GM19023 (cell line): ENCODE results near the gene HSD17B12.

Experiments
- ATAC-seq: cut with Tn5 transposase; IDR thresholded peaks from one replicate; pipeline ENCODE4 v1.9.1; 2021; ENCODE audit warnings: mild to moderate bottlenecking, moderate library complexity; ENCODE audit not compliant: unreplicated experiment

HSD17B12 gene

GRCh38 chr11:43856993-43857392 lies 176.5 kb downstream of the HSD17B12 start:
- ATAC-seq: no peak

- ATAC-seq: no peak
Measured at GRCh38 chr11:43861141-43861540, 180.6 kb downstream of the HSD17B12 start.

GRCh38 chr11:43866520-43866919 lies 186.0 kb downstream of the HSD17B12 start:
- no peak for ATAC-seq

DNA sequence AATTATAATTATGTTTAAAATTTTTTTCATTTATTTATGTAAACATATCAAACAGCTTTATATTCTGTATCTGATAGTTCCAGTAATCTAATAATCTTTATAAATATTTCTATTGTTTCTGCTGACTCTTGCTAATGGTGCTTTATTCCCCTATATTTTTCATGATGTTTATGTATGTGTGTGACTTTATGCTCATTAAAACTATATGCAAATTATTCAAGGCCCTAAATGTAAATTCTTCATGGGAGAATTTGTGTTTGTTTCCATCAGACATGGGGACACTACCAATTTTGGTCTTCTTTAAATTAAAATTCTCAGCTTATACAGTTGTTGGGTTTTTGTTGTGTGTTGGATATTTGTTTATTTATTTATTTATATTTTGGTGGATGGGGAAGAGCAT lies 186.4 kb downstream of the HSD17B12 start:
- no peak for ATAC-seq

DNA sequence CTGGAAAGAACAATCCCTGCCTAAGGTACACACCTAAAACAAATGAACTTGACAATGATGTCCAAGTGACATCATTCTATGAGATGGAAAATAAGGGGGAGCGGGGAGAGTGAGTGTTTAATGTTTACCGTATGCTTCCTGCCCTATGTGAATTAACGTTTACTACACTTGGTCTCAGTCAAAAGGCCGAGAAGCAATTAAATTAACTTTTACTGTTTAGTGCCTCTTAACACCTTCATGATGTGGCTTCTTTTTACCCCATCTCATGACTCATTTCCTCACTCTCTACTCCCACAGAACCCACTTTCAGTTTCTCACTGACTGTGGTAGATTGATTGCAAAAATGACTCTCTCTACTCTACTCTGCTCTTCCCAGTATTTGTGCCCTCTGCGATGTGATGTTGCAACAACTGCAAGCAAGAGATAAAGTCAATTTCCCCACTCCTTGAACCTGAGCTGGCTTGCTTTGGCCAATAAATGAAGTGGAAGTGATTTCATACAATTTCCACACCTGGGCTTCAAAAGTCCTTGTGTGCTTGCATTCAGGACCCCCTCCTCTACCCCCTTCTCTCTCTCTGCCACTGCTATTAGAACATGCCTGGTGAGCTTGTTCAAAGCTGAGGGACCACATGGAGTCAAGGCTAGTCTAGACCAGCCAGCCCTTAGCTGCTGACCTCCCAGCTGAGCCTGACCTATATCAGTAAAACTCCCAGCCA lies 188.5 kb downstream of the HSD17B12 start:
- peak; percentile 100 for ATAC-seq

DNA sequence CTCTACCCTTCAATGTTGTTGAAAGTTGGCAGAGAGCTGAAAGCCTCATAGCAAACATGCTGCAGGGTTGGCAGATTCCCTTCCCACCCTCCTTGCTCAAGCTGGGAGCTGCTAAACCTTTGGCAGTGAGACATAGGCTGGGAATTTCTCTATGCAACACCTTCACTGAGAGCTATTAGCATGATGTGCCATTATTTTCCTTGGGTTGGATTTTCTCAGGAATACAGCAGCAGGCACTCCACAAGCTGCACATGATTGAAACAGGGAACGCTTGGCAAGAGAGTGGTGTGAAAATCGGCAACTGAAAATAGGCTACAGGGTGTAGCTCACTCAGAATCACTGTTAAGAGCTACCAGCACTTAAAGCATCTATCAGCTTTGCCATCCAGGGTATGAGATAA lies 190.5 kb downstream of the HSD17B12 start:
- ATAC-seq: no peak

DNA sequence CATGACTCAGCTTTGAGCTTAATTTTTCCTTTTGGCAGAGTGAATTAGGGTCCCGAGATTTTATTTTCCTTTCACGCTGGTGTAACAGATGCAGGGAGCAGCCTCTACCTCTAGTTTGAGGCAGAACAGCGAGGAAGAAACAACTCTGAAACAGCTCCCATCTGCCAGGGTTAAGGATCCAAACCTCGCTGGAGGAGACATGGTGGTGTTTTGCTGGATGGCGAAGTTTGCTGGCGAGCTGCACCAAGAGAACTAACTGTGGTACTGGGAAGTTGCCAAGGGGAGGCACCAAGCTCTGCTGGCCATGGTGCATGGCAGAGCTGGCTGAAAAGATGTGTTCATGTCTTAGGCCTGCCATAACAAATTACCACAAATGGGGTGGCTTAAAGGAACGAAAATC lies 192.5 kb downstream of the HSD17B12 start:
- ATAC-seq: no peak

- no peak for ATAC-seq
Measured at GRCh38 chr11:43874078-43874477, 193.5 kb downstream of the HSD17B12 start.

GRCh38 chr11:43874738-43875137 lies 194.2 kb downstream of the HSD17B12 start:
- ATAC-seq: no peak

DNA sequence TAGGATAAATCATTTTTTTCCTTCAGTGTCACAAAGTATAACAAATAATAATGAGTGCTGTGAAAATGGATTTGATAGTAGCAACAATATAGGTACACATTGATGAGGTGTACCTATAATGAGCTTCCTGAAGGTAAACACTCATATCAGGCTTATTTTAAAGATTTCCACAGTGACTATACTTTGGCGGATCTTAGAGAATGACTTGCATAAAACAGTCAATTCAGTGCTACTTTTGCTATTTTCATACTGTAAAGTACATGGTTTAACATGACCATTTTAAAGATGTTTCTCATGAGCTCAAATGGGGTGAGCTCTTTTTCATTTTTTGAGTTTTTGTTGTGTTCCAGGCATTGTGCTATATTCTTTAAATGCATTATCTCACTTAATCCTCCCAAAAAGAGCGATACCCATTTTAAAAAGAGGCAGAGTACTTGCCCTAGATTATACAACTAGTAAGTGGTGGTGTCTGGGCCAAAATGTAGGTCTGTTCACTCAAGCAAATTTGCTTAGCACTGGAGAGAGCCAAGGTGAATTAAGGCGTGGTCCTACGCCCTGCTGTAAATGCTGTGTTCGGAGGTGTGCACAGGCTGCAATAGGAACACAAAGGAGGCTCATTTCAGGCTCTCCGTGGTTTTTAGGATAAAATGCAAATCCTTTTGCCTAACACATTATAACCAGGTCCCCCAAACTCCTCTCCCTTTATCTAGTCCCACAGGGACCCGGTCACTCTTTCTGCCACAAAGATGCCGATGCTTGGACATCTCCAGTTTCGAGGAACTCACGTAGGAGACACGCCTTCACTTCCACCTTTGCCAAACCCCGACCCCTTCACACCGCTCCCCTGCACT lies 199.5 kb downstream of the HSD17B12 start:
- peak; percentile 26 for ATAC-seq

DNA sequence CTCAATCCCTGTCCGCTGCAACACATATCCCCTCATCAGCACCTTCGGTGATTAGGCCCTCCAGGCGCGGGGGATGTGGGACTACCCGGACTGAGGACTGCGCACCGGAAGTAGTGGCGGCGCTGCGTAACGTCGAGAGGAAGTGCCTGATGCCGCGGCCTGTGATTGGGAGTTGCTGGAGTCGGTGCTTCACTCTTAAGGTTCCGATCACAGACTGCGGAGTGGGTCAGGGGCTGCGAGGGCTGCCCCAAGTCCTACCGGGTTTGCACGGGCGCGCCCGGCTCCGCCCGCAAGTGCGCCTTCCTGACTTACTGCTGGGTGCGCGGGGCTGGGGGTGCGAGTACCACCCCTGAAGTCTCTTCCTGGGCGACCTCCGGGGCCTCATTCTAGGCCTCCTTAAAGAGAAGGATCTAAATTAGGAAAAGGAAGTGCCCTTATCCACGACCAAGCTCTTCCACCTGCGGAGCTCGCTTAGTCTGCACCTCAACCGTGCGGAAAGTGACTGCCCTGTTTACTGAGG lies 200.2 kb downstream of the HSD17B12 start, which contains the start of gene ALKBH3:
Gene ALKBH3 (plus strand): TSS at position 192 of the 520 bp plus-strand sequence. CDS start 1,822 bp downstream, outside the sequence.
- ATAC-seq: peak; percentile 100

GRCh38 chr11:43892851-43893250 lies 212.3 kb downstream of the HSD17B12 start:
- ATAC-seq: no peak

DNA sequence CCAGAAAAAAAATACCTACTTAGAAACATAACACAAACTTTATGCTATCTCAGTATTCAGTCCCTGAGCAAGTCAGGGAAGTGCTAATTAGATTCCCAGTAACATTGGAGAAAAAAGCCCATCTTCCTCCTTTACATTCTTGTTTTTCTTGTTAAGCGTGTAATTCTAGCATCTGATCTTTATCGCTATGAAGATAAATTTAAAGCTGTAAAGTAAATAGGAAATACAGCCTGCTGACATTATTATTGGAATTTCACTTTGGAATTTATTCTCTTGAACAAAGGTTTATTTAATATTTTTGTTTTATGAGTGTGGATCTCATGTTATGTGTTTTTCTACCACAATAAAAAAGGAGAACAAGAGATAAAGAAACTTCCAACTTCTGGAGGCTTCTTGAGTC lies 214.0 kb downstream of the HSD17B12 start:
- ATAC-seq: no peak

DNA sequence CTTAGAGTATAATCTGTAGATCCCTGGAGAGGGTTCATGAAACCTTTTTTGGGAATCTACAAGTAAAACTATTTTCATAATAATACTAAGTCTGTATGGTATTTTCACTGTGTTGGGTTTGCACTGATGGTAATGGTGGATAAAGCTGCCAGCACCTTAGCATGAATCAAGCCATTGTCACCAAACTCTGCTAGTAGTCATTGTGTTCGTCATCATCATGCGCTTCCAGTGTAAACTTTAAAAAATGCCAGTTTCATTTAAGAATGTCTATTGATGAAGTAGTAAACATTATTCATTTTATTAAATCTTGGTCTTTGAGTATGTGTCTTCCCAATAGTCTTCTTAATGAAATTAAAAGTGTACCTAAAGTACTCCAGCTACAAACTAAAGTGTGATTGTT lies 215.1 kb downstream of the HSD17B12 start:
- ATAC-seq: no peak

DNA sequence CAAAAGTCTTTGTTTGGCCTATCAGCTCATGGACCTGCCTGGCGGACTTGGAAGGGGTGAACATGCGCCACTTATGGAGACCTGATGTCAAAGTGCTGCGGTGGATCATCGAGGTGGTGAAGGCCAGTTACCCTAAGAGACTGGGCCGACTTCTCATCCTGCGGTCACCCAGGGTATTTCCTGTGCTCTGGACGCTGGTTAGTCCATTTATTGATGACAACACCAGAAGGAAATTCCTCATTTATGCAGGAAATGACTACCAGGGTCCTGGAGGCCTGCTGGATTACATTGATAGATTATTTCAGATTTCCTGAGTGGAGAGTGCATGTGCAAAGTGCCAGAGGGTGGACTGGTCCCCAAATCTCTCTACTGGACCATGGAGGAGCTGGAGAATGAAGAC lies 218.0 kb downstream of the HSD17B12 start:
- ATAC-seq: no peak

GRCh38 chr11:43899094-43899493 lies 218.6 kb downstream of the HSD17B12 start:
- no peak for ATAC-seq

- ATAC-seq: no peak
Measured at GRCh38 chr11:43901551-43901950, 221.0 kb downstream of the HSD17B12 start.

- no peak for ATAC-seq
Measured at GRCh38 chr11:43903078-43903477, 222.5 kb downstream of the HSD17B12 start.

DNA sequence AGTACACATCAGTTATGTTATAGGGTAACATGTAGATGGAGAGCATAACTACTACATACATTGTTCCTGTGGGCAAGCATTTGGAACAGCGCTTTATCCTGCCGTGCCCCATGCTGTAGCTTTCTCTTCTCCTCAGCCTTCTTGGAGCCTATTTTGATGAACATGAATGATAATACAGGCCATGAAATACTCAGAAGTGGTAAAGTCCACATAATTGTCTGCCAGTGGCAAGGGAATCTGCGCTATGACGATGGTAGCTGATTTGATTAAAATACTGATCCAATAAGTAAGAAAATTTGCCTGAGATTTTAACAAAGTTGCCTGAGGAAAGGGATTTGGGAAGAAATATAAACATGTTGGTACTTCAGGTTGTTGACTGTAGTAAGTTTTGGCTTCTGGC lies 223.4 kb downstream of the HSD17B12 start:
- ATAC-seq: no peak

DNA sequence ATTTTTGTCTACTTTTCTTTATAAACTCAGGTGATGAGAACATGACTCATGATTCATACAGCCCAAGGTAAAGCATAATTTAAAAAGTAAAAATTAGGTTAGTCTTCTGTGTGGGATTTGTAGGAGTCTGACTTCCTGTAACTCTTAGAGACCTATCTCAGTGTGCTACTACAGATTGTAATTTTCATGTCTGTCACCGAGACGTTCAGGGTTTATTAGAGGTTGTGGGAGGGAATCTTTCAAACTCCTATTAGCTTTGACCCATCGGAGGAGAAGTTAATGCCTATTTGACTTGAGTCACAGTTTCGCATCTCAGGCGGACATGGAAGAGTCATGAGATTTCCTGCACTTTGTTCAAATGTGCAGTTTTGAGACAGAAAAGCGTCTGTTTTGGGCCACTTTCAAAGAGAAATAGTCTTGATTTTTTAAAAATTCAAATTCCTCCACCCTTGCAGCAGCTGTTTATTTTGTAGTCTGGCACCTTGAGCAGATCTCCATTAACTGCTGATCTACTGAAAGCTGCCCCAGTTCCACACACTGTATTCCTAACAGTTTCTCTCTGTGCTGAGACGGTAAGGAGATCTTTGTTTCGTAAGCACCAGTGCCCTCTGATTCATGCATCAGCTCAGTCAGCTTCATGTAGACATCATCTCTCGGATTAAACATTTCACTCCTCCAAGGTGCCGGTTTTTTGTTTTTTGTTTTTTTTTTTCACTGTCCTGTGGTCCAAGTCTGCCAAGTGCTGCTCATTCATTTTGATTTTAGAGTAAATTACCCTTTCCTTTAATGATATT lies 224.4 kb downstream of the HSD17B12 start:
- no peak for ATAC-seq

- no peak for ATAC-seq
Measured at GRCh38 chr11:43905813-43906241, 225.3 kb downstream of the HSD17B12 start.
